ENCODE data around the gene ACOT6.

GRCh38 chr14:73602994-73603393 lies 9.3 kb upstream of the ACOT6 start:
- TF ChIP-seq POLR2A (IDR thresholded peaks at IDR 0.05; ENCODE audit: low read depth, low read length), result no peak
- TF ChIP-seq CTCF (conservative IDR thresholded peaks at IDR 0.05; ENCODE audit: low read depth, low read length), result no peak
- TF ChIP-seq BHLHE40 (IDR thresholded peaks at IDR 0.05; ENCODE audit: low read depth, low read length), result no peak
- no peak for TF ChIP-seq RFX5 (IDR thresholded peaks at IDR 0.05; ENCODE audit: low read depth, low read length)
- no peak for TF ChIP-seq CHD1 (IDR thresholded peaks at IDR 0.05; ENCODE audit: low read depth, low read length)
- TF ChIP-seq SMC3 (IDR thresholded peaks at IDR 0.05; ENCODE audit: low read depth, low read length), result no peak
- TF ChIP-seq, protein P1, sequence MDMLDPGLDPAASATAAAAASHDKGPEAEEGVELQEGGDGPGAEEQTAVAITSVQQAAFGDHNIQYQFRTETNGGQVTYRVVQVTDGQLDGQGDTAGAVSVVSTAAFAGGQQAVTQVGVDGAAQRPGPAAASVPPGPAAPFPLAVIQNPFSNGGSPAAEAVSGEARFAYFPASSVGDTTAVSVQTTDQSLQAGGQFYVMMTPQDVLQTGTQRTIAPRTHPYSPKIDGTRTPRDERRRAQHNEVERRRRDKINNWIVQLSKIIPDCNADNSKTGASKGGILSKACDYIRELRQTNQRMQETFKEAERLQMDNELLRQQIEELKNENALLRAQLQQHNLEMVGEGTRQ (IDR thresholded peaks at IDR 0.05; ENCODE audit: low read depth, low read length), result no peak

All from IMR-90 (cell line).